HG03139 (cell line): Measurements from ENCODE around the gene LRP1-AS.

Experiments
- ATAC-seq: cut with Tn5 transposase; IDR thresholded peaks from one replicate; pipeline ENCODE4 v1.9.1; 2021; ENCODE audit not compliant: unreplicated experiment

The LRP1-AS gene

GRCh38 chr12:57099766-57100165 is 47.7 kb downstream of the LRP1-AS start:
- ATAC-seq = no peak

DNA sequence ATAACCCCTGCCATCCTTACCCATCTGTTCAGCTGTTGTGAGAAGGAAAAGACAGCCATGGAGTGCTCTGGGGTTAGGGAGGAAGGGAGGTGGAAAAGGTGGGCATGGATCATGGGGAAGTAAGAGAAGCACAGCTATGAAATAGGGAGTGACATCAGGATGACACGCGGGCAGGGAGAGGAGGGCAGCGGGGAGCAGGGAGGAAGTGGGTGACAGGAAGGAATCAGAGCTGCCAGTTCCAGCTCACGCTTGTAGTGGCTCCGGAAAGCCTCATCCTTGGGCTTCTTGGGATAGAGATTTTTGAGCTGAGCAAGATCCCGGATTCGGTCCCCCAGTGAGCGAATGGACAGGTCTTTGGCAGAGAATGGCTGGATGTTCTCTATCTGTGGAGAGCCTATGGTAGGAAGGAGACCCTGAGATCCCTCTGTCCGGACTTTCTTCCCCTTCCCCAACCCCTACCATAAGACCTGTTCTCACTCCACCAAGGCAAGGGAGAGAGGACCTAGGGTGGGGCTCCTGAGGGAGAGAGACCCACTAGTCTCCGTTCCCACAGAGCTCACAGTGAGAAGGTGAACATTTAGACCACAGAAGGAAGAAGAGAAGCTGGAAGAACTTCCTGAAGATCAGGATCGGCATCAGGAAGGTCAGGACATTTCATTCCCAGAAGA is 48.2 kb downstream of the LRP1-AS start:
- ATAC-seq = no peak

GRCh38 chr12:57098546-57098945 is 48.9 kb downstream of the LRP1-AS start:
- no peak for ATAC-seq

DNA sequence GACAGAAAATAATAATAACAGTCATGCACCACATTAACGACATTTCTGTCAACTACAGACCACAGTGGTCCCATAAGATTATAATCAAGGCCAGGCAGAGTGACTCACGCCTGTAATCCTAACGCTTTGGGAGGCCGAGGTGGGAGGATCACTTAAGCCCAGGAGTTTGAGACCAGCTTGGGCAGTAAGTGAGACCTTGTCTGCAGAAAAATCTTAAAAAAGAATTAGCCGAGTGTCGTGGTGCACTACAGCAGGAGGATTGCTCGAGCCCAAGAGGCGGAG is 49.9 kb downstream of the LRP1-AS start:
- no peak for ATAC-seq

DNA sequence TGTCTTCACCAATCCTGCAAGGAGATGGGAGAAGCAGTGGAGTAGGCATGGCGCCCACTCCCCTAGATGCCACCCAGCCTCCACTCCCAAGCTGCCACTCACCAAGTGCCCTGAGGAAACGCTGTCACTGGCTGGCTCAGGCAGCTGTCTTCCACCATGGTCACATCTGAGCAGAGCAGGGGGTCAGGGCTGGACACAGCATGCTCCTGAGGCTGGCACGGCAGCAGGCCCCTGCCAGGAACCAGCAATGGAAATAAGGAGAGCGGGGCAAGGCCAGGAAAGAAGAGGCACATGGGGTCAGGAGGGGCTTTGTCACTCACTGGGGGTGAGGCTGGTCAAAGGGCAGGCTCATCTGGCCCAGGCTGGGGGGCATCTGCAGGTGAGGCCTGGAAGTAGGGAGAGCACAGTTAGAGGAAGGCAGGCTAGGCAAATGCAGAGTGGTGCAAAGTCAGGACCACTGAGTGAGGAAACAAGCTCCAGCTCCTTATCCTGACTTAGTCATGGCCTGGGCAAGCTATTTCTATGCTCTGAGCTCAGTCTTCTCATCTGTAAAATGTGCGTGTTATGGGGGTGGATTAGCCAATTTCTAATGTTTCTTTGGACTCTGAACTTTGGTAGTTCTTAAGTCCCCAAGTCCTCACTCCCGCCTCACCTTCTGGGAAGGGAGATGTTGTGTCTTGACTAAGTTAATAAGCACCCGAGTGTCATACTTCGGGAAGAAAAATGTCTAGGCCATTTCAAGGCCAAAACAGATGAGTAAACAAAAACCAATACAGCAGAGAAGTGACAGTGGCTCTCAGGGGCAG is 50.5 kb downstream of the LRP1-AS start:
- ATAC-seq = no peak

GRCh38 chr12:57096099-57096572 is 51.3 kb downstream of the LRP1-AS start:
- no peak for ATAC-seq

- no peak for ATAC-seq
Observed at GRCh38 chr12:57095440-57095839, 52.0 kb downstream of the LRP1-AS start.
